ENCODE measurements around the gene COA1. TPM values are rescaled to one million over a fixed set of nuclear protein-coding genes. Genes with fewer than 3 reads are reported as not detected.

Gene COA1
- total RNA-seq, 2 experiments from 2014 or later, result 82.1 to 84.1 TPM

GRCh38 chr7:43669286-43670081, 59.8 kb downstream of the COA1 start:
- Mint-ChIP-seq H3K36me3 (peaks cover 79% of the 10 kb centered on the region), H3K4me1 (peaks cover 73% of the 10 kb centered on the region), H3K27ac (peak overlapping the region; percentile 98), H3K4me3 (peak overlapping the region; percentile 79), H3K27me3 (no peaks in the 10 kb centered on the region), H3K9me3 (peaks cover 42% of the 10 kb centered on the region)
- DNase-seq, result peak; percentile 85

- no peaks in the 10 kb centered on the region for H3K27me3 Mint-ChIP-seq
- H3K9me3 Mint-ChIP-seq, result peaks cover 36% of the 10 kb centered on the region
- H3K27ac Mint-ChIP-seq, result peak overlapping the region; percentile 56
- H3K4me3 Mint-ChIP-seq, result no peak overlapping the region
- peaks cover 74% of the 10 kb centered on the region for H3K36me3 Mint-ChIP-seq
- peaks cover 68% of the 10 kb centered on the region for H3K4me1 Mint-ChIP-seq
- DNase-seq, result no peak
These were observed 61.3 kb downstream of the COA1 start for GRCh38 chr7:43668035-43668434.

DNA sequence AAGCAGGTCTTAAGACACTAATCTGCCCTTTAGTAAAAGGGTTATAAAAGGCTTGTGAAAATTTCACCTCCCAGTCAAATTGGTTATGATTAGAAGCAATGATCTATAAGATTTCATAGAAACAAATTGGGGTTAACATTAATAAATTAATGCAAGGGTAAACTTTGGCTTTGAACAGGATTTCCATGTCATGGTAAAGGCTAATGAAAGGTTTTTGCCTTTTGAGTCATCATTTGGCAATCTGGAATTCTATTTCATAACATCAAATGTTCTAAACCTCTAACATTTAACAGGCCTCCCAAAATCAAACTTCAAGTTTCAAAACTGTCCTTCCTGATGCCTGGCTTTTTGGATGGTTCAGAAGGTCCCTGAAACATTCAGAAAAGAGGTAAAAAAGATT, 62.4 kb downstream of the COA1 start:
- Mint-ChIP-seq H3K27me3 (no peaks in the 10 kb centered on the region), H3K9me3 (peaks cover 25% of the 10 kb centered on the region), H3K4me3 (no peak overlapping the region), H3K36me3 (peaks cover 69% of the 10 kb centered on the region), H3K4me1 (peaks cover 67% of the 10 kb centered on the region), H3K27ac (no peak overlapping the region)
- DNase-seq, result no peak

- H3K36me3 Mint-ChIP-seq, result peaks cover 72% of the 10 kb centered on the region
- H3K27me3 Mint-ChIP-seq, result no peaks in the 10 kb centered on the region
- peak overlapping the region; percentile 68 for H3K27ac Mint-ChIP-seq
- peaks cover 20% of the 10 kb centered on the region for H3K9me3 Mint-ChIP-seq
- no peak for DNase-seq
- H3K4me1 Mint-ChIP-seq, result peaks cover 62% of the 10 kb centered on the region
- H3K4me3 Mint-ChIP-seq, result no peak overlapping the region
These were observed 64.6 kb downstream of the COA1 start for GRCh38 chr7:43664681-43665080.

DNA sequence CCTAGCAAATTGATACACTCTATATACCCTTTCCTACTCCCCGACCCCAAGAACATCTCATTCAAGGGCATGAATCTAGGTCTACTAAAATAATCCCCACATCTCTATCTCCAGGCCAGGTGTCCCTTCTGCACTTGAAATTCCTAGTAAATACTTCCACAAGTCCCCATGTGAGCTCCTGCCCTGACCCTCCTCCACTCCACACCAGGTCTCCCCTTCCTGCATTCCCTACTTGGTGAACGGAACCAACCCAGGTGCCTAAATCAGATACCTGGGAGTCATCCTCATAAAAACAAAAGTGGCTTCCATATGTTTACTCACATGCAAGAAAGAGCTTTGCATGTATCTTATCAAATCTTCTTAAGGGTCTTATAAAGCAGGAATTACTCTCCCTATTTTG, 69.2 kb downstream of the COA1 start:
- peaks cover 59% of the 10 kb centered on the region for H3K4me1 Mint-ChIP-seq
- no peak overlapping the region for H3K4me3 Mint-ChIP-seq
- no peak for DNase-seq
- peaks cover 63% of the 10 kb centered on the region for H3K36me3 Mint-ChIP-seq
- H3K9me3 Mint-ChIP-seq, result peaks cover 3% of the 10 kb centered on the region
- peak overlapping the region; percentile 50 for H3K27ac Mint-ChIP-seq
- no peaks in the 10 kb centered on the region for H3K27me3 Mint-ChIP-seq

- Mint-ChIP-seq H3K4me1 (peaks cover 56% of the 10 kb centered on the region), H3K9me3 (peaks cover 3% of the 10 kb centered on the region), H3K27me3 (no peaks in the 10 kb centered on the region), H3K36me3 (peaks cover 59% of the 10 kb centered on the region), H3K4me3 (no peak overlapping the region), H3K27ac (peak overlapping the region; percentile 94)
- no peak for DNase-seq
These were observed 69.8 kb downstream of the COA1 start for GRCh38 chr7:43659549-43659896.

GRCh38 chr7:43658718-43659548, 70.4 kb downstream of the COA1 start:
- Mint-ChIP-seq H3K36me3 (peaks cover 63% of the 10 kb centered on the region), H3K27me3 (no peaks in the 10 kb centered on the region), H3K4me1 (peaks cover 58% of the 10 kb centered on the region), H3K9me3 (peaks cover 4% of the 10 kb centered on the region), H3K4me3 (peak overlapping the region; percentile 42), H3K27ac (peak overlapping the region; percentile 94)
- peak; percentile 42 for DNase-seq

- DNase-seq, result no peak
- H3K9me3 Mint-ChIP-seq, result peaks cover 4% of the 10 kb centered on the region
- no peak overlapping the region for H3K4me3 Mint-ChIP-seq
- peaks cover 65% of the 10 kb centered on the region for H3K36me3 Mint-ChIP-seq
- no peak overlapping the region for H3K27ac Mint-ChIP-seq
- H3K27me3 Mint-ChIP-seq, result no peaks in the 10 kb centered on the region
- peaks cover 69% of the 10 kb centered on the region for H3K4me1 Mint-ChIP-seq
These were observed 72.3 kb downstream of the COA1 start for GRCh38 chr7:43656997-43657396.

DNA sequence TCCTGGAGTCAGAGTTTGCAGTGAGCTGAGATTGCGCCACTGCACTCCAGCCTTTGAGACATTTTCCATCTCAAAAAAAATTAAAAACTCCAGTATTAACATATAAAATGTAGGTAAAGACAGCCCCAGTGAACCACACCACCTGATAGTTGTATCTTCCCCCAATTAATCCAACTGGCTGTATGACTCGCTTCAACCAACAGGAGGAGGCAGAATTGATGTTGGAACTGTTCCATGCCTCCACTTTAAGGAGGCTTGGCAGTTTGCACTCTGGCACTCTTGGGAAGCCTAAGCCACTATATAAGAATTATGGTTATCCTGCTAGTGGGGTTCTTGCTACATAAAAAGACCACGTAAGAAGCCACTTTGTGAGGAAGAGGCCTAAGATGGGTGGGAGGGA, 73.7 kb downstream of the COA1 start:
- DNase-seq, result no peak
- no peak overlapping the region for H3K4me3 Mint-ChIP-seq
- no peak overlapping the region for H3K27ac Mint-ChIP-seq
- peaks cover 77% of the 10 kb centered on the region for H3K4me1 Mint-ChIP-seq
- peaks cover 3% of the 10 kb centered on the region for H3K9me3 Mint-ChIP-seq
- peaks cover 65% of the 10 kb centered on the region for H3K36me3 Mint-ChIP-seq
- no peaks in the 10 kb centered on the region for H3K27me3 Mint-ChIP-seq

DNA sequence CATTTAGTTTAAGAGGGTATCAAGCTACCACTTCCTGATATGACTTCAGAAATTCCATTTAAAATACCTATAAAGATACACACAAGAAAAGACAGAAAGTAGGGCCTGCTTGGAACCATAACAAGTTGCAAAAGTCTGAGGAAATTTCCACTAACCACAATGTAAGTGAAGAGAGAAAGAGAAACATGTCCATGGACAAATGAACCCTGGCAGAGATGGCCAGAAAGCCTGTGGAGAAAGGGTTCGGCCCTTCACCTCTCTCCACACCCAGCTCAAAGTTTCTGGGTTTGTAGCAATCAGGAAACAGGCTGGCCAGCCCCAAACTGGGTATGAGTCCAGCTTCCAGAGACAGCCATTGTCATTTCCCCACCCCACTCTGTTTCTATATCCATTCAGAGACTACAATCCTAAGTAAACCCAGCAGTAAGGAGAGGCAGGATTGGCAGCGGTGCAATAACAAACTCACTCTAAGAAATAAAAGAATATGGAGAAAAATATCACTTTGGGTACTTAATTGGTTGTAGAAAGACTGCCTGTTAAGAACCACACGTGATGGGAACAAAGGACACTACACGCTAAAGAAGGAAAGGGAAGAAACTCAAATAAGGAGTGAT, 75.3 kb downstream of the COA1 start:
- Mint-ChIP-seq H3K4me3 (peak overlapping the region; percentile 14), H3K27ac (peak overlapping the region; percentile 74), H3K9me3 (peaks cover 3% of the 10 kb centered on the region), H3K27me3 (no peaks in the 10 kb centered on the region), H3K36me3 (peaks cover 65% of the 10 kb centered on the region), H3K4me1 (peaks cover 77% of the 10 kb centered on the region)
- DNase-seq, result no peak

DNA sequence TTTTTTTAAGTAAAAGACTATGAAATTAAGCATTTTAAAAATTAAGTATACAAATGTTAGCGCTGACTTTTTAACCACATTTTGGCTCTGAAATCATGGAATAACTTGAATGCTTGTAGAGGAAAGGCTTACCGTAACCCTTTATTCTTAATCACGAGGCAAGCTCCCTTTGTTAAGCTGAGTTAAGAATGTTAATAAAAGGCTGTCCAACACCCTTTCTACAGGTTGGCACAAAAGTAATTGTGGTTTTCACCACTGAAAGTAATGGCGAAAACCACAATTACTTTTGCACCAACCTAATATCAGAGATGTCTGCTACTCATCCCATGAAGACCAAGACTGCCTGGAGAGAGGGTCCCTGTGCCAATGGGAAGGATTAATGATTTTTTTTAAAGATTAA, 75.9 kb downstream of the COA1 start:
- Mint-ChIP-seq H3K4me1 (peaks cover 77% of the 10 kb centered on the region), H3K9me3 (peaks cover 3% of the 10 kb centered on the region), H3K36me3 (peaks cover 60% of the 10 kb centered on the region), H3K4me3 (peak overlapping the region; percentile 14), H3K27me3 (no peaks in the 10 kb centered on the region), H3K27ac (peak overlapping the region; percentile 74)
- no peak for DNase-seq

DNA sequence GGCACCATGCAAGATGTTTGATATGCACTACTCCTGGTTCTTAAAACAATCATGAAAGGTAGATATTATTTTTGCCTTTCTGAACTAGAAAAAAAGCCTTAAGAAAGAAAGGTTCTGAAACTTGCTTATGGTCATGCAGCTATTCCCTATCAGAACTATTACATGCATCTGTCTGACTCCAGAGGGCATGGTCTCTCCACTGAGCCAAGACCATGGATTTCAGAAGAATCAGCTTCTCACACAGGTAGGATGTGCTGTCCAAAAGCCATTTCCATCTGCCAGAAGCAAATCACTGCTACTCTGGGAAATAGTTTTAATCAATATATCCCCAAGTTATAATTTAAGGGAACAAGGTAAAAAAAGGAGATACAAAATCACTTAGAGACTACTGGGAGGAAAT, 77.0 kb downstream of the COA1 start:
- Mint-ChIP-seq H3K36me3 (peaks cover 58% of the 10 kb centered on the region), H3K4me1 (peaks cover 80% of the 10 kb centered on the region), H3K27ac (peak overlapping the region; percentile 100), H3K27me3 (no peaks in the 10 kb centered on the region), H3K4me3 (no peak overlapping the region), H3K9me3 (peaks cover 3% of the 10 kb centered on the region)
- DNase-seq, result no peak

DNA sequence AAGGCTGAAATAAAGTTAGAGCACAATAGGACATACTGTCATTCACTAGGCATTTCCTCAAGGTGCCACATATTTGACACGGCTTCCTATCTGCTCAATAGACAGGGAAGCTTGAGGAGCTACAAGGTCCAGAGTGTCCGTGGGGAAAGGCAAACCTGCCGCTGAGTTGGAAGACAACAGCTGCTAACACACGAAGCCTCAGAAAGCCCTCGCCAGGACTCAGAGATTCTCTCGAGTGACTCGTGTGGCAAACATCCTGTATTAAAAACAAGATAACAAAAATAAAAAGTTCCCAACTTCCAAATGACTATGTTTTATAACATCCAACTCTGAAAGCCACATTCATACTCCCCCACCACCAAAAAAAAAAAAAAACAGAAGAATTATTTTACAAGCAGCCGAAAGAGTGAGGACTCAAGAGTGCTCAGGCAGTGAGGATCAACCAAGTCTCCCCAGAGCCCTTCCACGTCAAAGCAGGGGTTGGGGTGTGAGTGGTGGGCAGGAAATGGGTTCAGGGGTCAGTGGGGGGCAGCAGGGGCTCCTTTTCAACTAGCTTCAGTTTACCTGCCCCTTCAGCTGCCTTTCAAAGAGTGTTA, 78.8 kb downstream of the COA1 start:
- H3K9me3 Mint-ChIP-seq, result peaks cover 3% of the 10 kb centered on the region
- peaks cover 55% of the 10 kb centered on the region for H3K36me3 Mint-ChIP-seq
- peak overlapping the region; percentile 69 for H3K4me3 Mint-ChIP-seq
- DNase-seq, result no peak
- peak overlapping the region; percentile 100 for H3K27ac Mint-ChIP-seq
- peaks cover 90% of the 10 kb centered on the region for H3K4me1 Mint-ChIP-seq
- H3K27me3 Mint-ChIP-seq, result no peaks in the 10 kb centered on the region

DNA sequence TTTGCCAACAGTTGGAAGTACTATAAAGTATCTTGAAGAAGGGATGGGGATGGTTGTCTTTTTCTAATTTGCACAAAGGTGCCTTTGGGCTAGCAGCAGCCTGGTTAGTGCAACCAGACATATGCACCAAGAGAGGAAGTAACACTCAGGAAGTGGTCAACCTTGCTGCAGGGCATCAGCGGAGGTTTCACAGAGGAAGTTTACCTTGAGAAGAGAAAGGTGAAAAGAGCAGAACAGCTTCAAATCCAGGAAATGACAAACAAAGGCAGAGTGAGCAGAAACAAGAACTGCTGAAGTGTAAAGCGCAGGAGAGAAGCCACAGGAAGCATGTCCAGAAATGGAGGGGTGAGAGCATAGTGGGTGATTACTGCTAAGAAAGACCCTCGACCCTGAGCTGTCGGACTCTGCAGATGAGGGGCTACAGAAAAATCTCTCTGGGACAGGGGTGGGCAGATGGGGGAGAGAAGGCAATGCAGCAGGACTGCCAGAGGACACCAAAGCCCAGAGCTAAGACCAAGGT, 79.5 kb downstream of the COA1 start:
- Mint-ChIP-seq H3K27ac (peak overlapping the region; percentile 100), H3K4me3 (peak overlapping the region; percentile 81), H3K27me3 (no peaks in the 10 kb centered on the region), H3K4me1 (peaks cover 92% of the 10 kb centered on the region), H3K36me3 (peaks cover 57% of the 10 kb centered on the region), H3K9me3 (peaks cover 3% of the 10 kb centered on the region)
- peak; percentile 59 for DNase-seq
